Brain microvascular endothelial cell (primary cell): ENCODE measurements around the gene CCL21.
"Not testable (repeated sequence)": the region's sequence is repeated elsewhere in the genome, so short reads cannot be mapped to it uniquely, and the experiment has no call there.

Experiments
- DNase-seq: peaks from one replicate; pipeline ENCODE4 v3.0.0-alpha.2; 2020
- H3K27ac ChIP-seq: fragments of 250-450 bp; sonication (Bioruptor Pico); 2 replicates; pipeline ENCODE4 v1.5.1; 2020; ENCODE audit warnings: mild to moderate bottlenecking, moderate library complexity
- H3K27me3 ChIP-seq: fragments of 250-450 bp; sonication (Bioruptor Pico); replicated peaks from 2 replicates; pipeline ENCODE4 v1.5.1; 2020; ENCODE audit warnings: mild to moderate bottlenecking
- H3K36me3 ChIP-seq: fragments of 250-450 bp; sonication (Bioruptor Pico); replicated peaks from 2 replicates; pipeline ENCODE4 v1.5.1; 2020; ENCODE audit warnings: mild to moderate bottlenecking
- H3K4me3 ChIP-seq: 2 replicates; pipeline ENCODE4 v1.5.1; 2011; ENCODE audit warnings: low read depth, mild to moderate bottlenecking, control low read depth, low read length, moderate library complexity
- in situ Hi-C: cut with HindIII; loops from 2 replicates; pipeline ENCODE4 v1.10.0; 2017; ENCODE audit warnings: low sequenced_read_pairs, low pct_ligation_motif_present
- TF ChIP-seq, protein P1 (sequence below): IDR thresholded peaks from 2 replicates; pipeline ENCODE4 v1.5.1; 2011; ENCODE audit warnings: low read depth, mild to moderate bottlenecking, moderate library complexity, low read length, control low read depth, inconsistent platforms; ENCODE audit errors: missing control alignments

The CCL21 gene, protein sequence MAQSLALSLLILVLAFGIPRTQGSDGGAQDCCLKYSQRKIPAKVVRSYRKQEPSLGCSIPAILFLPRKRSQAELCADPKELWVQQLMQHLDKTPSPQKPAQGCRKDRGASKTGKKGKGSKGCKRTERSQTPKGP

GRCh38 chr9:34710023-34710422 lies at the start of gene CCL21:
CCL21 (minus strand) TSS chr9:34710136; CDS start chr9:34710066, 70 bp downstream.
- Histone ChIP-seq H3K27ac (no peak within 1 kb of the TSS), H3K4me3 (no peak within 1 kb of the TSS), H3K36me3 (no peaks in the 10 kb centered on the region), H3K27me3 (peaks cover 5% of the 10 kb centered on the region)
- no peak for DNase-seq
- in situ Hi-C loops, result no loop called here
- TF ChIP-seq, protein P1, sequence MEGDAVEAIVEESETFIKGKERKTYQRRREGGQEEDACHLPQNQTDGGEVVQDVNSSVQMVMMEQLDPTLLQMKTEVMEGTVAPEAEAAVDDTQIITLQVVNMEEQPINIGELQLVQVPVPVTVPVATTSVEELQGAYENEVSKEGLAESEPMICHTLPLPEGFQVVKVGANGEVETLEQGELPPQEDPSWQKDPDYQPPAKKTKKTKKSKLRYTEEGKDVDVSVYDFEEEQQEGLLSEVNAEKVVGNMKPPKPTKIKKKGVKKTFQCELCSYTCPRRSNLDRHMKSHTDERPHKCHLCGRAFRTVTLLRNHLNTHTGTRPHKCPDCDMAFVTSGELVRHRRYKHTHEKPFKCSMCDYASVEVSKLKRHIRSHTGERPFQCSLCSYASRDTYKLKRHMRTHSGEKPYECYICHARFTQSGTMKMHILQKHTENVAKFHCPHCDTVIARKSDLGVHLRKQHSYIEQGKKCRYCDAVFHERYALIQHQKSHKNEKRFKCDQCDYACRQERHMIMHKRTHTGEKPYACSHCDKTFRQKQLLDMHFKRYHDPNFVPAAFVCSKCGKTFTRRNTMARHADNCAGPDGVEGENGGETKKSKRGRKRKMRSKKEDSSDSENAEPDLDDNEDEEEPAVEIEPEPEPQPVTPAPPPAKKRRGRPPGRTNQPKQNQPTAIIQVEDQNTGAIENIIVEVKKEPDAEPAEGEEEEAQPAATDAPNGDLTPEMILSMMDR, result no peak

DNA sequence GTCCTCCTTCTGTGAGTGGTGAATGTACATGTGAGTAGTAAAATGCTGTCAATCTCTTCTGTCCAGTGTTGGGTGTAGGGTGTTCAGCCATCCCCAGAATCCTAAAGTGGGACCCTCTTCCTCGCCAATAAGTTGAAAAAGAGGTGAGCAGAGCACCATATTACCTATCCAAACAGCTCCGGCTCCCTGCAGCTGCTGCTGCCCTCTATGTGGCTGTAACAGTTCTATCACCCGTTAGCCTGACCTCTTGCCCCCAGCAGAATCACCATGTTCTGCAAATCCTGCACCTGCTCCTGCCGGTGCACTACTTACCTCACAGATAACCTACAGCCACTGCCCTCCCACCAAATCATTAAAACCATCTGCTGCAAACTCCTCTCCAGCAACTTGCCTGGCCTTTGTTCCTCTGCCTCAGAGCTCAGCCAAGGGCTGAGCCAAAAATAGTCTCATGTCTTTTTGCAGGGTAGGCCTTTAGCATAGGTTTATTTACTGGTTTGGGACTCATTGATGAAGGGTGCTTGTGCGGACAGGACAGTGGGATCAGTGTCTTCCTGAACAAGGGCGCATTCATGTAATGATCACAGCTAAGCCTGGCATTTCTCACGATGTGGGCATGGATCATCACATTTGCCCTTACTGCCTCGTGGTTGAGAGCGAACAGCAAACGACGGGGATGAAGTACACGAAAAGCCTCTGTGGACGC lies 49.6 kb upstream of the CCL21 start:
- in situ Hi-C loops, result no loop called here
- H3K27me3 ChIP-seq, result no peaks in the 10 kb centered on the region
- H3K4me3 ChIP-seq, result no peak overlapping the region
- TF ChIP-seq, protein P1, result no peak
- no peak overlapping the region for H3K27ac ChIP-seq
- DNase-seq, result no peak
- no peaks in the 10 kb centered on the region for H3K36me3 ChIP-seq

GRCh38 chr9:34750320-34750719 lies 40.4 kb upstream of the CCL21 start:
- H3K4me3 ChIP-seq, in situ Hi-C loops, DNase-seq, H3K36me3 ChIP-seq, H3K27me3 ChIP-seq, H3K27ac ChIP-seq: not testable (repeated sequence)

DNA sequence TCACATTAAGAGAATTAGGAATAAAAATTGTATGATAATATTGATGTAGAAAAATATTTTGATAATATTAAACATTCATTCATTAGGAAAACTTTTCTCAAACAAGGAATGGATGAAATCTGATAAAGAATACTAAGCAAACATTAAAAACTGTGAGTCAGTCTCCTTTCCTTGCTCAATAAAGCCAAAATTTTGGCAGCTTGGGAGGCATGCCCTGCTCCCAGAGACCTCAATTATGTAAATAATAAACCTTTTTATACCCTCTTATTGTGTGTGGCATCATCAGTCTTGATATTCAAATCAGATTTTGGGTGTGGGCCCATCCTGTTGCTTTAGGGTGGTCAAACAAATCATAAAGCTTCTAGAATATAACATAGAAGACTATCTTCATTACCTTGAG lies 36.6 kb upstream of the CCL21 start:
- TF ChIP-seq, protein P1, result no peak
- Histone ChIP-seq H3K27ac (no peak overlapping the region), H3K4me3 (no peak overlapping the region), H3K27me3 (no peaks in the 10 kb centered on the region), H3K36me3 (no peaks in the 10 kb centered on the region)
- no peak for DNase-seq
- in situ Hi-C loops, result no loop called here

DNA sequence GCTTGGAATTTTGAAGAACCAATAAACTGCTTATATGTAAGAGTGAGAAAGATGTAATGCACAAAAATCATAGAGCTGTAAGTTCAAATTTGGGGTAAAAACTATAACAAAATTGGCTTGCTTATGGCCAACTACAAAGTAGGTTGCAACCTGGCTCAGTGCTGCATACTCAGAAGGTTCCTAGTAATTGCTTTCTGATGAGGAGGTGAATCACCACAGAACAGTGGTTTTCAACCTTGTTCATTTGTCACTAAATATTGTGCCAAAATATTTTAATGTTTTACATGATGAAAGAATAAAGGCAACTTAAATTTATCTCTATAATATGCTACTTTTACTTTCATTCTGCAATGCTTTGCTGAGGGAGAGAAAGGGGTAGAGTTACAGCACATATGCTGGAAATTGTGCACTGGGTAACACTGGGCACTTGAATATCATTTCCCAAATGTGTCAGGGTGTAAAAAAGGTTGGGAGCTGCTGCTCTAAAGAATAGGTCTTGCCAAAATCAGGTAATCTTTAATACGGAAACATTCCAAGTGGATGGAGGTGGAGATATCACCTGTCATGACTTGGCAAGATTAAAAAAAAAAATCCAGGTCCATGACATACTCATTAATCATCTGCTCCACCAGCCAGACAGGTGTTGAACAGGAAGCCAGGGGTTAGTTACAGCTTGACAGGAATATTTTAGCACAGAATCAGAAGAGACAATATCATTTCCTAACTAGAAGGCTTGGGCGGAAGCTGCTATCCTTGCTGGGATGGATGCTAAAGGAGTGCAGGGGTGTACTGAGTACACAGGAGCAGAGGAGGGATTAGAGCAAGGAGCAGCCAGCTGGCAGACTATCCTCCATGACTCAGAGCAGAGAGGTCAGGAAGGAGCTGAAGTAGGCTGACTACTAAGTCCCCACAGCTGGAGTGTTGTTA lies 34.6 kb upstream of the CCL21 start:
- H3K4me3 ChIP-seq, result no peak overlapping the region
- DNase-seq, result peak; percentile 29
- H3K27me3 ChIP-seq, result no peaks in the 10 kb centered on the region
- TF ChIP-seq, protein P1, result no peak
- H3K27ac ChIP-seq, result no peak overlapping the region
- H3K36me3 ChIP-seq, result no peaks in the 10 kb centered on the region
- in situ Hi-C loops, result no loop called here

- TF ChIP-seq, protein P1, result no peak
- Histone ChIP-seq H3K27me3 (no peaks in the 10 kb centered on the region), H3K27ac (no peak overlapping the region), H3K36me3 (no peaks in the 10 kb centered on the region), H3K4me3 (no peak overlapping the region)
- in situ Hi-C loops, result no loop called here
- DNase-seq, result no peak
These were observed 32.8 kb upstream of the CCL21 start for GRCh38 chr9:34742710-34743109.
